LNCaP clone FGC (cell line): ENCODE measurements around the gene TSEN15.

Source experiments
- DNase-seq: peaks from one replicate; pipeline ENCODE4 v3.0.0-alpha.2; 2011; ENCODE audit warnings: low read depth
- H3K4me3 ChIP-seq: 2 replicates; pipeline ENCODE4 v1.5.1; 2011; ENCODE audit warnings: mild to moderate bottlenecking, low read depth, low read length, control low read depth
- CTCF ChIP-seq: IDR thresholded peaks from 2 replicates; pipeline ENCODE4 v1.5.1; 2012; ENCODE audit warnings: mild to moderate bottlenecking; ENCODE audit not compliant: control insufficient read depth, insufficient read depth; ENCODE audit errors: extremely low read depth

Gene TSEN15

GRCh38 chr1:184052194-184052559, 647 bp downstream of the TSEN15 start:
- no peak for TF ChIP-seq CTCF
- peak overlapping the region; percentile 68 for H3K4me3 ChIP-seq
- DNase-seq: no peak

- peak overlapping the region; percentile 68 for H3K4me3 ChIP-seq
- DNase-seq: no peak
- TF ChIP-seq CTCF: no peak
Measured at GRCh38 chr1:184052750-184053149, 1.2 kb downstream of the TSEN15 start.

GRCh38 chr1:184053881-184054280, 2.4 kb downstream of the TSEN15 start:
- H3K4me3 ChIP-seq: no peak overlapping the region
- TF ChIP-seq CTCF: no peak
- DNase-seq: no peak

GRCh38 chr1:184056921-184057555, 5.5 kb downstream of the TSEN15 start:
- no peak overlapping the region for H3K4me3 ChIP-seq
- no peak for TF ChIP-seq CTCF
- no peak for DNase-seq

GRCh38 chr1:184059887-184060286, 8.4 kb downstream of the TSEN15 start:
- DNase-seq: no peak
- no peak overlapping the region for H3K4me3 ChIP-seq
- no peak for TF ChIP-seq CTCF

- TF ChIP-seq CTCF: no peak
- H3K4me3 ChIP-seq: no peak overlapping the region
- no peak for DNase-seq
Measured at GRCh38 chr1:184060316-184060715, 8.8 kb downstream of the TSEN15 start.

- no peak for TF ChIP-seq CTCF
- DNase-seq: no peak
Measured at GRCh38 chr1:184061396-184062003, 10.0 kb downstream of the TSEN15 start.

More at GRCh38 chr1:184061396-184062003, 10.0 kb downstream of the TSEN15 start:
- H3K4me3 ChIP-seq: no peak overlapping the region
